NCI-H2081 treated with DMSO at 0.1 percent for 48 hours (cell line): ENCODE data around the gene MRPS27.

Experiments used
- DNase-seq: peaks from one replicate; lab custom pipeline; 2025; lab: John Stamatoyannopoulos, UW

The MRPS27 gene

GRCh38 chr5:72256536-72256935, 63.5 kb downstream of the MRPS27 start:
- DNase-seq = no peak

DNA sequence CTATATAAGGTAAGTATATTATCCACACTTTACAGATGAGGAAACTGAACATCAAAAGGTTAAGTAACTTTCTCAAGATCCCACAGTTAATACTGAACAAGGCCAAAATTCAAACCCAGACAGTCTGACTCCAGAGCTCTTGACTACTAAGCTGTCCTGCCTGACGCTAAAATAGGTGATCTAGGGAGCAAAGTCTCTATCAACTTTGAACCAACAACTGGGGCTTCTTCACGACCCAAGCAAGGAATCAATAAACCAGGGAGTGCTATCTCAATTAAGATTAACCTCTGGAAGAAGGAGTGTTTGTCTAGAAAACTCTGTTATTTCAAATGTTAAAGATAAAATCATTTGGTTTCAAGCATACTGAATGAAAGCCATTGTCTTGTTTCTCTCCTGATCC, 64.4 kb downstream of the MRPS27 start:
- no peak for DNase-seq

DNA sequence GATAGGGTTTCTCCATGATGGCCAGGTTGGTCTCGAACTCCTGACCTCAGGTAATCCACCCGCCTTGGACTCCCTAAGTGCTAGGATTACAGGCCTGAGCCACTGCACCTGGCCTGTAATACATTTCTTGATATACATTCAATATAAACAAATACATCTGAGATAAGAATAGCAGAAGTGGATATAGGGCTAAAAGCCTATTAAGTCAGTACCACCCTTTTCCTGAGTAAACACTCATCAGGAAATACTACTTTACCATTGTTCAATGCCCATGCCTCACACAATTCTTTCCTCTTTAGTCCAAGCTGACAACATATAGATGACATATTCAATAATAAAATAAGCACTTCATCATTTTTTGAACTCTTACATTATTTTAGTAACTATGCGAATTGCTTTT, 64.8 kb downstream of the MRPS27 start:
- DNase-seq = no peak

GRCh38 chr5:72252574-72253155, 67.4 kb downstream of the MRPS27 start:
- no peak for DNase-seq

GRCh38 chr5:72252008-72252407, 68.0 kb downstream of the MRPS27 start:
- DNase-seq = no peak

GRCh38 chr5:72251386-72251785, 68.7 kb downstream of the MRPS27 start:
- no peak for DNase-seq

- no peak for DNase-seq
These were observed 71.5 kb downstream of the MRPS27 start for GRCh38 chr5:72248410-72248981.

DNA sequence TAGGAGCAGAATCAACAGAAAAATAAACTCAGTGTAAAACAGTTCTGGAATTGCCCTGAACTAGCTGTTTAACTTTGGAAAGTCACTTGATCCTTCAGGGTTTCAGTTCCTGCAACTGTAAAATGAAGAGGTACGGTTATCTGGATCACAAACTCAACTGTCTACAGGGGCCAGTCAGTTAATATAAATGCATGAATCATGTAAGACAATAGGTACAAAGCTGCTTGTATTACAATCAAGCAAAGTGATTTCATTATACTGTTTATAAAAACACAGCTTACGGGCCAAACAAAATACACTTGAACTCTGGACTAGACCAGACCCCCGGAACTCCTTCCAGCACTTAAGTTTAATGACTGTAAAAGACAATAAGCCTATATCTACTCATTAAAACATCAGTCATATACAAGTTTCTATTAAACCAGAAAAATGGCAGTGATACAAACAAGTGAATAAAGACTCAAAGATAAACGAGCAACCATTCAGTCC, 73.0 kb downstream of the MRPS27 start:
- no peak for DNase-seq

DNA sequence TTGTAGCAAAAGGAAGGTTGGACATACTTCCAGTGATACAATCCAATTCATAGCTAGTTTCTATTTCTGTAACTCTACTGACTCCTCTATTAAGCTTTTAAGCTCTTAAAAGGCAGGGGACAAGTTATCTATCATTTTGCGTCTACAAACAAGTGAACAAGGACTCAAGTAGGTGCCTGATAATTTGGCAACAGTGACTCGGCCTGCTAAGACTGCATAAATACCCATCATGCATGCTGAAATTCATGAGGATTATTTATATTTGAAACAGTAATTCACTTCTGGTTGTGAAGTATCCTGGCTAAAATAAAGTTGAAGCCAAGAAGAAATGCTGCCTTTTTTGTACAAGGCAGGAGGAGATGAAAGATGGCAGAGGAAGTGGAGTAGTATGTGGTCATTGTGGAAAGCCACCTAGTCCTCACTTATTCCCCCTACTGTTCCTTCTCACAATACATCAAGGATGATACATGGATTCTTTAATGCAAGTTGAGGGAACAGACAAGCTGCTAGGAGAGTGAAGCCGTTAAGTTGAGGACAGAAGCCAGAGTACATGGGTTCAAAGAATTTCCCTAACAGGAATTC, 74.0 kb downstream of the MRPS27 start:
- DNase-seq = no peak

GRCh38 chr5:72245546-72245945, 74.5 kb downstream of the MRPS27 start:
- no peak for DNase-seq

DNA sequence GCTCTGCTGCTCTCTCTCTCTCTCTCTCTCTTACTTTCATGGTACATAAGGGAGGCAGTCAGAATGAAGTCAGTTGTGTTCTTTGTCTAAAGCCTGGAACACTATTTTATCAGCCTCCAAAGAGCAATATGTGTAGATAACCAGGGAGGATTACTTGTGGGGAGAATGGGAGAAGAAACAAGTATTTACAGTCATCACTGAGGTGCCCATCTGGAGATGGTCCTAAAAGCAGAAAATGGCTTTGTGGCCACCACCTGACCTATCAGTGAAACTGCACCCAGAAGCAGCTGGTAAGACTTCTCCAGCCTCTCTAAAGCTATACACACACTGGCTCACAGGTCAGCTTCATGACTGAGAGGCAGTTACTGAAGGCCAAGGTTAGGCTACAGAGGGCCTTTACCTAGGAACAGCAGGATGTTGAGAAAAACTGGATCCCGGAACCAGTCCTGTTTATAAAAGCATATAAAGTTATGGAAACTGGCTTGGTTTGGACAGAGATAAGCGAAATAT, 75.1 kb downstream of the MRPS27 start:
- no peak for DNase-seq

DNA sequence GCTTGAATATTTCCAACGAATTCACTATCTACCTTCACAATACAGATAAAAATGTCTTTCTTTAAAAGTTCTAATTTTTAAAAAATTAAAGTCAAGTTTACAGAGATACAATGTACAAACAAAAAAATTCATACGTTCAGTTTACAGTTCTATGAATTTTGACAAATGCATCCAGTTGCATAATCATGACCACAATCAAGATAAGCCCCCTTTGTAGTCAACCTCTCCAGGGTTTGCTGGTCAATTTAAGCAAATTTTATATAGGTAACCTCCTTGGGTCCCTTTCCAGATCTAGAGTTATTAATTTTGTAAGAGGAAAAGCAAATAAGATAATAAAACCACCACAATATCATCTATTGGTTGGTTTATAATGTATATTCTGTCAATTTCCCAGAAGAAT, 76.3 kb downstream of the MRPS27 start:
- no peak for DNase-seq

GRCh38 chr5:72242796-72243475, 77.1 kb downstream of the MRPS27 start:
- peak; percentile 30 for DNase-seq

- DNase-seq = peak; percentile 49
These were observed 78.6 kb downstream of the MRPS27 start for GRCh38 chr5:72241346-72242003.

DNA sequence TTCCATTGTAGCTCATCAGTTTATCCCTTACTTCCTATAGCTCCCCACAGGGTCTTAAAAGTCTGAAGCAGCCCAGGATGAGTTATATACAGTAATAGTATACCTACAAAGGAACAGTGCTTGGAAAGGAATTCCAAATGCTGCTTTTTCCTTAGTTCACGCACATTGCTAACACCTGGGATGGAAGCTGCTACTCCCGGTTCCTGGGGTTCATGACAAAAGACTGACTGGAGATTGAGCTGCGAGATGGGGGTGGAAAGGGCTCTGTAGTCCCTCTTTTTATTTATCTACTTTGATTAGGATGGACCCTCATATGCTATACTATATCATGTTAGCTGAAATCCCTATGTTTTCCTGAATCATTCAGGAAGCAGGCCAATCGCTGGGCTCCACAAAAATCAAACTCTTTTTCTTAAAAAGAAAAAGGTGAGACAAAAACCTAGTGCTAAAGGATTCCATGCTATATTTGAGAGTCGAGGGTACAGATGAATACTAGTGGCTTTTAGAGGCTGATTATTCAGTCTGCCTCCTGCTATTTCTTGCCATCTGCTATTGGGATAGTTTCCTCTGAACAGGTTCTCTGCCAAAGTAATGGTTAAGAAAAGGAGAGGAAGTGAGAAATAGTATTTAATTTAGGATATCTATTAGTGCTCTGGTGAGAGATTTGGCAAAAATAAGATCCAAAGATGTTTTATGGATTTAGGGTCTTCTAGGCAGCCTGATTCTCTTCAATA, 81.2 kb downstream of the MRPS27 start:
- DNase-seq = no peak

DNA sequence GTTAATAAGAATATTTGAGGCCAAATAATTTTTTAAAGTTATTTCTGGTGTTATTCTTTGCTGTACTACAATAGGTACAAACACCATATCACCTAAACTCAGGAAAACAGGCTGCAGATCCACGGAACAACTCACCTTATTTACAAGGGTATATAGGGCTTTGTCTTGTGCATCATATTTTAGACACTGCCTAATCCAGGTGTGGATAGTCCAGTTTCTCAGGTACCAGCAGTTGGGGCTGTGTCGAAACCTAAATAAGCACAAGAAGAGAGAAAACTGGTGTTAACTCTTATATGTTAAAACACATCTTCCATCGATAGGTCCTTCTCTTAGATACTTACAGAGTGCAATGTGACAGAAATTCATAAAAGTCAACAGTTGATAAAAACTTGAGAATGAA, 82.2 kb downstream of the MRPS27 start:
- DNase-seq = no peak

DNA sequence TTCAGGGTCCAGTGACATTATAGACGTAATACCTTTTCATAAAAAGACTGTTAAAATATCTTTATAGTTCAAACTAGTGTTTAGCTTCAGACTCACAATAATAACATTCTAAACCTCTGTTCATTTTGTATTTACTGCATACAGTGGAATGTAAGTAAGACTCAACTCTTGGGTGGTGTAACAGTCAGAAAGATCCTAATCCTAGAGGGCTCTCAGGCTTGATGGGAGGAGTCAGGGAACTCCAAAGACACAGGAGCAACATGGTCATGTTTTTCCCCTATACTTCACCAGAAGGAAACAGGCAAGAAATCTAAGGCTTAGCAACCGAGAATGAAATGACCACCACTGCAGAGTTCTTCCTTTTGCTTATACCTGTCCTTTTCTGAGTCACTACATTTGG, 82.6 kb downstream of the MRPS27 start:
- DNase-seq = no peak

- no peak for DNase-seq
These were observed 84.3 kb downstream of the MRPS27 start for GRCh38 chr5:72235725-72236124.

DNA sequence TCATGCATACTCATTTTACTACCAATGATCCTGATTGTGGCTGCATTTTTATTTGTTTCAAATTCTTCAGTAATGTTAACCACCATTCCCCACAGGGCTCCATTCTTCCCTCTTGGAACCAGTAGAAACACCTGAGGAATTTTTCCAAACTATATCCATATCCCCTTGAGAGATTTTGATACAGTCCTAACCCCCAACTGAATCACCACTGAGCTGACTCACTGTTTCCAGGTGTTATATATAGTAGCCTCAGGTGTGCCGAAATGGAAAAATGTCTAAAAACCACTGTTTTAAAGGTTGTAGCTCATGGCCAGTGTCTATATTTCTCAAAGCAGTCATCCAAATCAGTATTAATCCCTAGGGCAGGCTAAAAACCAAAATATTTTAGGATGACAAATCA, 85.2 kb downstream of the MRPS27 start:
- DNase-seq = no peak

DNA sequence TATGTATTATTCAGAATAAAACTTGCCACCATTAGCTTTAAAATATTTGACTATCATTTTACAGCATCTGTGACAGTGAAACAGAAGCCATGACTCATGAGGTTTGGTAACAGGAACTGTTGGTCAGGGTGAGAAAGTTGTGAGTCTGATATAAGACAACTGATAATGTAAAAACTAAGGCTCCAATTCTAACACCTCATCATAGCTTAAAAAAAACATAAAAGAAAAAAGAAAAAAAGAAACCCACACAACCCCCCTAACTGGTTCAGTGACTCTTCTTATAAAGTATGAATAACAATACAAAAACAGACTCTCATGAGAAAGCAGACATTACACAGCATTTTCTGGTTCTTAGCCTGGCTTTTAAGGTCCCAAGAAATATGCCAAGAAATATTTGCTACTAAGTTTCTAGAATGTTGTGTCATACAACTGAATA, 85.8 kb downstream of the MRPS27 start:
- no peak for DNase-seq

GRCh38 chr5:72233835-72234234, 86.2 kb downstream of the MRPS27 start:
- no peak for DNase-seq

GRCh38 chr5:72232838-72233237, 87.2 kb downstream of the MRPS27 start:
- DNase-seq = no peak
